AG09309 (cell line): ENCODE data around the gene ARHGEF38.

ENCODE experiments used
- DNase-seq: peaks from one replicate; pipeline ENCODE4 v3.0.0-alpha.2; 2010; ENCODE audit warnings: low read depth
- H3K4me3 ChIP-seq: 2 replicates; pipeline ENCODE4 v1.5.1; 2011; ENCODE audit warnings: mild to moderate bottlenecking, low read depth, low read length, moderate library complexity; ENCODE audit not compliant: control insufficient read depth
- CTCF ChIP-seq: IDR thresholded peaks from 2 replicates; pipeline ENCODE4 v1.5.1; 2011; ENCODE audit warnings: mild to moderate bottlenecking, low read depth, low read length, inconsistent platforms; ENCODE audit not compliant: insufficient read depth, control insufficient read depth; ENCODE audit errors: missing control alignments

ARHGEF38 gene

GRCh38 chr4:105625214-105625613, 72.8 kb downstream of the ARHGEF38 start:
- no peak for DNase-seq
- no peak for TF ChIP-seq CTCF
- H3K4me3 ChIP-seq: no peak overlapping the region

- no peak for DNase-seq
- H3K4me3 ChIP-seq: no peak overlapping the region
- no peak for TF ChIP-seq CTCF
Observed at GRCh38 chr4:105626846-105627245, 74.4 kb downstream of the ARHGEF38 start.

GRCh38 chr4:105627620-105628019, 75.2 kb downstream of the ARHGEF38 start:
- no peak for TF ChIP-seq CTCF
- no peak overlapping the region for H3K4me3 ChIP-seq
- no peak for DNase-seq

GRCh38 chr4:105630670-105631655, 78.5 kb downstream of the ARHGEF38 start:
- TF ChIP-seq CTCF: no peak
- DNase-seq: no peak
- H3K4me3 ChIP-seq: no peak overlapping the region

- no peak overlapping the region for H3K4me3 ChIP-seq
- peak; percentile 37 for TF ChIP-seq CTCF
- DNase-seq: no peak
Observed at GRCh38 chr4:105631818-105632400, 79.5 kb downstream of the ARHGEF38 start.

- no peak overlapping the region for H3K4me3 ChIP-seq
- TF ChIP-seq CTCF: no peak
- no peak for DNase-seq
Observed at GRCh38 chr4:105632599-105632998, 80.2 kb downstream of the ARHGEF38 start.
